Endothelial cell of umbilical vein (primary cell): ENCODE measurements around the gene CNTRL. TPM values are rescaled to one million over a fixed set of nuclear protein-coding genes. Genes with fewer than 3 reads are reported as not detected.

Experiments
- BruUV-seq: library from RNA; stranded (reverse); fragments of 400-500 nt; replicated peaks from 2 replicates; lab custom pipeline; 2021; lab: Mats Ljungman, UMichigan
- CTCF ChIA-PET: fragments of 300-600, 350-600 bp; sonication (Branson Sonifier 250); formaldehyde crosslinking; loops from one replicate; lab custom pipeline; 2021; ENCODE audit warnings: antibody characterized with exemption, inconsistent platforms; lab: Charles Lee
- POLR2A ChIA-PET: fragments of 300-600, 350-600 bp; sonication (Branson Sonifier 250); formaldehyde crosslinking; loops from one replicate; lab custom pipeline; 2021; ENCODE audit warnings: antibody characterized with exemption, inconsistent platforms; lab: Charles Lee
- DNase-seq: peaks from one replicate; pipeline ENCODE4 v3.0.0-alpha.2; 2011; ENCODE audit warnings: low read depth, low spot score
- FAIRE-seq: peaks from 2 replicates; lab custom pipeline; 2011; peaks lifted over from hg19 to GRCh38; lab: Jason Lieb, UNC
- H2AFZ ChIP-seq: 2 replicates; pipeline ENCODE4 v1.6.0; 2012; ENCODE audit warnings: low read depth, low read length, control low read depth, inconsistent platforms
- H3K27ac ChIP-seq: 2 replicates; pipeline ENCODE4 v1.5.1; 2011; ENCODE audit warnings: low read depth, mild to moderate bottlenecking, control low read depth, low read length, moderate library complexity; ENCODE audit not compliant: insufficient read depth
- H3K27me3 ChIP-seq, 2 experiments: 2 replicates each; pipeline versions ENCODE4 v1.6.0 to v1.6.1; 2011; ENCODE audit warnings: low read length in 2 of 2, mixed read lengths in 1 of 2; ENCODE audit not compliant: control insufficient read depth in 2 of 2, insufficient read depth in 2 of 2
- H3K36me3 ChIP-seq, 2 experiments: 2 replicates in 1 of 2; 3 replicates in 1 of 2; pipeline ENCODE4 v1.5.1; 2011; ENCODE audit warnings: low read length in 2 of 2, mild to moderate bottlenecking in 1 of 2, moderate library complexity in 1 of 2; ENCODE audit not compliant: control insufficient read depth in 2 of 2, insufficient read depth in 2 of 2; ENCODE audit errors: extremely low read depth in 1 of 2
- H3K4me1 ChIP-seq: 3 replicates; pipeline ENCODE4 v1.5.1; 2011; ENCODE audit warnings: mild to moderate bottlenecking, low read length; ENCODE audit not compliant: control insufficient read depth, insufficient read depth; ENCODE audit errors: extremely low read depth
- H3K4me2 ChIP-seq: 2 replicates; pipeline ENCODE4 v1.6.1; 2011; ENCODE audit warnings: low read length, control low read depth, mixed read lengths; ENCODE audit not compliant: insufficient read depth
- H3K4me3 ChIP-seq, 3 experiments: fragments of 200-600 bp in 1 of 3; sonication (generic), shearing (Covaris generic) in 1 of 3; replicated peaks in 1 of 3; 2 replicates each; pipeline ENCODE4 v1.5.1; 2011 to 2016; ENCODE audit warnings: control low read depth in 3 of 3, low read length in 3 of 3, mild to moderate bottlenecking in 2 of 3, inconsistent platforms in 1 of 3, low read depth in 1 of 3, moderate library complexity in 1 of 3; ENCODE audit not compliant: insufficient read depth in 1 of 3
- H3K79me2 ChIP-seq: 2 replicates; pipeline ENCODE4 v1.6.0; 2012; ENCODE audit warnings: low read length, inconsistent platforms; ENCODE audit not compliant: control insufficient read depth, insufficient read depth
- H3K9ac ChIP-seq: replicated peaks from 2 replicates; pipeline ENCODE3; 2011; ENCODE audit warnings: low read length, control low read depth; ENCODE audit not compliant: insufficient read depth; ENCODE audit errors: extremely low read depth
- H3K9me1 ChIP-seq: replicated peaks from 3 replicates; pipeline ENCODE4 v1.6.0; 2011; ENCODE audit warnings: mild to moderate bottlenecking, low read length; ENCODE audit not compliant: control insufficient read depth, insufficient read depth; ENCODE audit errors: extremely low read depth
- H3K9me3 ChIP-seq: replicated peaks from 2 replicates; pipeline ENCODE4 v1.5.1; 2012; ENCODE audit warnings: low read length, inconsistent platforms; ENCODE audit not compliant: control insufficient read depth, insufficient read depth
- H4K20me1 ChIP-seq: replicated peaks from 2 replicates; pipeline ENCODE3; 2011; ENCODE audit warnings: mild to moderate bottlenecking, low read length; ENCODE audit not compliant: control insufficient read depth, insufficient read depth; ENCODE audit errors: extremely low read depth
- CTCF ChIP-seq, 2 donors: IDR thresholded peaks; 1 replicate in 1 of 2; 2 replicates in 1 of 2; pipeline ENCODE4 v1.5.1; 2011; ENCODE audit warnings: low read length in 2 of 2, mild to moderate bottlenecking in 2 of 2, moderate library complexity in 2 of 2, control low read depth in 1 of 2, inconsistent platforms in 1 of 2, low read depth in 1 of 2; ENCODE audit not compliant: insufficient read depth in 1 of 2; ENCODE audit errors: extremely low read depth in 1 of 2
- EZH2 ChIP-seq: IDR thresholded peaks from 2 replicates; pipeline ENCODE4 v1.6.1; 2012; ENCODE audit warnings: borderline replicate concordance, low read depth, mild to moderate bottlenecking, moderate library complexity, low read length, inconsistent platforms; ENCODE audit not compliant: severe bottlenecking
- FOS ChIP-seq: IDR thresholded peaks from 2 replicates; pipeline ENCODE4 v1.6.1; 2011; ENCODE audit warnings: mild to moderate bottlenecking, low read length, moderate library complexity, borderline replicate concordance; ENCODE audit not compliant: insufficient read depth
- GATA2 ChIP-seq: IDR thresholded peaks from 2 replicates; pipeline ENCODE4 v1.7.0; 2011; ENCODE audit warnings: low read depth, mild to moderate bottlenecking, moderate library complexity, mixed read lengths, low read length; ENCODE audit not compliant: insufficient read length, insufficient read depth
- JUN ChIP-seq: IDR thresholded peaks from 2 replicates; pipeline ENCODE4 v1.6.1; 2011; ENCODE audit warnings: borderline replicate concordance, low read depth; ENCODE audit not compliant: insufficient read length, insufficient read depth
- MAX ChIP-seq: IDR thresholded peaks from 2 replicates; pipeline ENCODE4 v1.6.1; 2011; ENCODE audit not compliant: insufficient read depth, insufficient read length
- MYC ChIP-seq: IDR thresholded peaks from one replicate; pipeline ENCODE4 v1.6.1; 2011; ENCODE audit warnings: mild to moderate bottlenecking, low read depth, low read length
- POLR2A ChIP-seq: IDR thresholded peaks from 2 replicates; pipeline ENCODE4 v1.6.1; 2012; ENCODE audit warnings: low read depth, mild to moderate bottlenecking, control low read depth, low read length
- POLR2AphosphoS5 ChIP-seq: IDR thresholded peaks from 2 replicates; pipeline ENCODE4 v1.6.1; 2012; ENCODE audit warnings: low read depth, mild to moderate bottlenecking, control low read depth, low read length, moderate library complexity; ENCODE audit not compliant: insufficient read depth
- dilution Hi-C: fragments of 300-500 bp; cut with MboI; formaldehyde crosslinking; loops from one replicate; pipeline ENCODE4 v1.15.0; 2019; ENCODE audit warnings: low sequenced_read_pairs; ENCODE audit not compliant: extremely low pct_ligation_motif_present
- intact Hi-C: fragments of 100-400 bp; cut with micrococcal nuclease; formaldehyde crosslinking; loops from one replicate; pipeline ENCODE4 v1.10.0; 2022
- polyA plus RNA-seq, 4 experiments: library from polyadenylated mRNA; depleted of rRNA in 3 of 4; stranded (reverse) in 3 of 4; unstranded in 1 of 4; fragments of >200 nt; gene quantifications; 2 replicates each; pipeline versions ENCODE4 v1.2.1 to v1.2.3, GENCODE V29; 2011 to 2012; ENCODE audit warnings: missing spikeins in 1 of 4
- total RNA-seq: library from RNA; stranded (reverse); gene quantifications from 2 replicates; pipeline ENCODE4 v1.2.3, GENCODE V29; 2021

Gene CNTRL
- total and polyA plus RNA-seq, 2 donors (not counting 3 experiments of a cell fraction or from before 2014, with no cell fraction given): 6.1 to 21.8 TPM

- ChIA-PET POLR2A (no interaction called here), CTCF (interaction anchor here (0.6 to 2.8 kb wide), 18 partner anchors 9 to 179 kb away, joined by 3 to 23 read pairs (median 4); partner anchors contain the start of gene GSN)
- dilution Hi-C loops: no loop called here
- Histone ChIP-seq H3K4me1 (peaks cover 5% of the 10 kb centered on the region), H3K4me2 (no peak overlapping the region), H3K9ac (no peak overlapping the region), H2AFZ (no peak overlapping the region), H3K36me3 (no peaks in the 10 kb centered on the region), H3K4me3 (no peak overlapping the region), H3K27me3 (no peaks in the 10 kb centered on the region), H3K27ac (no peak overlapping the region), H3K9me3 (no peaks in the 10 kb centered on the region), H3K79me2 (no peaks in the 10 kb centered on the region), H3K9me1 (no peaks in the 10 kb centered on the region), H4K20me1 (no peaks in the 10 kb centered on the region)
- DNase-seq (peak; percentile 54), FAIRE-seq (peak; percentile 91)
- TF ChIP-seq CTCF (IDR thresholded peaks at IDR 0.05; ENCODE audit: extremely low read depth in 1 of 2, insufficient read depth in 1 of 2, low read depth in 1 of 2, low read length in 2 of 2) (peak; percentile 59 to 66), MYC (no peak)
- intact Hi-C loops: loop anchor here (1.0 kb wide), 1 partner anchor 56 kb away; no protein-coding TSS in a partner anchor
- BruUV-seq: no TSS peak
These were observed 147.9 kb downstream of the CNTRL start for GRCh38 chr9:121222524-121223171.

- no peak for TF ChIP-seq POLR2AphosphoS5
- TF ChIP-seq FOS: no peak
- no peak for TF ChIP-seq MYC
- TF ChIP-seq EZH2: no peak
- no peak for TF ChIP-seq JUN
- no peak for TF ChIP-seq POLR2A
- TF ChIP-seq CTCF (IDR thresholded peaks at IDR 0.05; ENCODE audit: extremely low read depth in 1 of 2, insufficient read depth in 1 of 2, low read depth in 1 of 2, low read length in 2 of 2): no peak
- TF ChIP-seq MAX: no peak
- TF ChIP-seq GATA2: no peak
- H3K27me3 ChIP-seq: no peaks in the 10 kb centered on the region
- no peak overlapping the region for H2AFZ ChIP-seq
- no peaks in the 10 kb centered on the region for H3K36me3 ChIP-seq
- no peak overlapping the region for H3K27ac ChIP-seq
- BruUV-seq: no TSS peak
- no peak overlapping the region for H3K4me3 ChIP-seq
- no peak overlapping the region for H3K4me2 ChIP-seq
- ChIA-PET CTCF (interaction anchor here (2.0 to 2.8 kb wide), 2 partner anchors 53 to 175 kb away, joined by 4 to 23 read pairs; no protein-coding TSS in a partner anchor), POLR2A (no interaction called here)
- no peak overlapping the region for H3K9ac ChIP-seq
- no peaks in the 10 kb centered on the region for H3K9me3 ChIP-seq
- H4K20me1 ChIP-seq: no peaks in the 10 kb centered on the region
- dilution Hi-C loops (no loop called here), intact Hi-C loops (no loop called here)
- DNase-seq (no peak), FAIRE-seq (no peak)
- H3K9me1 ChIP-seq: no peaks in the 10 kb centered on the region
- H3K4me1 ChIP-seq: peaks cover 5% of the 10 kb centered on the region
- no peaks in the 10 kb centered on the region for H3K79me2 ChIP-seq
These were observed 150.5 kb downstream of the CNTRL start for GRCh38 chr9:121225240-121225639.
